OCI-LY3 (cell line): ENCODE data around the gene MED25.

ENCODE experiments used
- H2AFZ ChIP-seq: fragments of 200-600, 300-600 bp; shearing (Covaris generic); 2 replicates; pipeline ENCODE4 v1.6.0; 2014; ENCODE audit warnings: antibody characterized with exemption, low read depth, low read length
- H3K27ac ChIP-seq: fragments of 200-600, 300-600 bp; sonication (generic); 2 replicates; pipeline ENCODE4 v1.5.1; 2014; ENCODE audit warnings: mild to moderate bottlenecking, low read length, moderate library complexity, mixed read lengths
- H3K27me3 ChIP-seq: fragments of 200-600, 300-600 bp; sonication (generic); 2 replicates; pipeline ENCODE4 v1.6.1; 2014; ENCODE audit warnings: low read depth, low read length, mixed read lengths
- H3K36me3 ChIP-seq: fragments of 200-600, 300-600 bp; sonication (generic); replicated peaks from 2 replicates; pipeline ENCODE3; 2014; ENCODE audit warnings: low read depth, low read length, mixed read lengths
- H3K4me1 ChIP-seq: fragments of 300-600, 200-600 bp; sonication (generic); 2 replicates; pipeline ENCODE4 v1.6.1; 2014; ENCODE audit warnings: low read length, mixed read lengths
- H3K4me2 ChIP-seq: fragments of 200-600, 300-600 bp; sonication (generic); 2 replicates; pipeline ENCODE4 v1.6.1; 2014; ENCODE audit warnings: low read length, mixed read lengths
- H3K4me3 ChIP-seq: fragments of 300-600, 200-600 bp; sonication (generic); 2 replicates; pipeline ENCODE4 v1.5.1; 2014; ENCODE audit warnings: antibody characterized with exemption, mild to moderate bottlenecking, low read length, moderate library complexity
- H3K79me2 ChIP-seq: fragments of 300-600, 200-600 bp; shearing (Covaris generic); 2 replicates; pipeline ENCODE4 v1.6.1; 2014; ENCODE audit warnings: mild to moderate bottlenecking, low read length, mixed read lengths
- H3K9ac ChIP-seq: fragments of 300-600, 200-600 bp; shearing (Covaris generic); 2 replicates; pipeline ENCODE4 v1.6.0; 2014; ENCODE audit warnings: mild to moderate bottlenecking, low read length, moderate library complexity
- H3K9me3 ChIP-seq: fragments of 200-600, 300-600 bp; shearing (Covaris generic); 2 replicates; pipeline ENCODE4 v1.6.1; 2014; ENCODE audit warnings: low read length, mixed read lengths; ENCODE audit not compliant: insufficient read depth
- H4K20me1 ChIP-seq: fragments of 200-600, 300-600 bp; sonication (generic); 2 replicates; pipeline ENCODE4 v1.6.1; 2016; ENCODE audit warnings: low read length, mixed read lengths; ENCODE audit not compliant: insufficient read depth
- EZH2phosphoT487 ChIP-seq: fragments of 200-600 bp; shearing (Covaris generic); IDR thresholded peaks from 2 replicates; pipeline ENCODE4 v1.6.1; 2018; ENCODE audit warnings: antibody characterized with exemption, mixed run types, low read depth
- TF ChIP-seq, protein P1 (sequence below): fragments of 200-600, 300-600 bp; sonication (generic); IDR thresholded peaks from 2 replicates; pipeline ENCODE4 v1.5.1; 2014; ENCODE audit warnings: antibody characterized with exemption, low read length, low read depth

Gene MED25

GRCh38 chr19:49773663-49774350 lies 44.3 kb upstream of the MED25 start:
- Histone ChIP-seq H3K79me2 (peaks cover 19% of the 10 kb centered on the region; the same call in 1 of the 2 replicates), H3K4me1 (no peaks in the 10 kb centered on the region), H3K27me3 (no peaks in the 10 kb centered on the region), H3K4me2 (no peak overlapping the region), H4K20me1 (peaks cover 3% of the 10 kb centered on the region; the same call in 1 of the 2 replicates), H3K9me3 (no peaks in the 10 kb centered on the region), H2AFZ (no peak overlapping the region), H3K27ac (no peak overlapping the region), H3K9ac (no peak overlapping the region), H3K4me3 (no peak overlapping the region), H3K36me3 (no peaks in the 10 kb centered on the region)
- TF ChIP-seq, protein P1, sequence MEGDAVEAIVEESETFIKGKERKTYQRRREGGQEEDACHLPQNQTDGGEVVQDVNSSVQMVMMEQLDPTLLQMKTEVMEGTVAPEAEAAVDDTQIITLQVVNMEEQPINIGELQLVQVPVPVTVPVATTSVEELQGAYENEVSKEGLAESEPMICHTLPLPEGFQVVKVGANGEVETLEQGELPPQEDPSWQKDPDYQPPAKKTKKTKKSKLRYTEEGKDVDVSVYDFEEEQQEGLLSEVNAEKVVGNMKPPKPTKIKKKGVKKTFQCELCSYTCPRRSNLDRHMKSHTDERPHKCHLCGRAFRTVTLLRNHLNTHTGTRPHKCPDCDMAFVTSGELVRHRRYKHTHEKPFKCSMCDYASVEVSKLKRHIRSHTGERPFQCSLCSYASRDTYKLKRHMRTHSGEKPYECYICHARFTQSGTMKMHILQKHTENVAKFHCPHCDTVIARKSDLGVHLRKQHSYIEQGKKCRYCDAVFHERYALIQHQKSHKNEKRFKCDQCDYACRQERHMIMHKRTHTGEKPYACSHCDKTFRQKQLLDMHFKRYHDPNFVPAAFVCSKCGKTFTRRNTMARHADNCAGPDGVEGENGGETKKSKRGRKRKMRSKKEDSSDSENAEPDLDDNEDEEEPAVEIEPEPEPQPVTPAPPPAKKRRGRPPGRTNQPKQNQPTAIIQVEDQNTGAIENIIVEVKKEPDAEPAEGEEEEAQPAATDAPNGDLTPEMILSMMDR: no peak
- TF ChIP-seq EZH2phosphoT487: no peak

GRCh38 chr19:49774969-49775368 lies 43.1 kb upstream of the MED25 start:
- Histone ChIP-seq H4K20me1 (peaks cover 3% of the 10 kb centered on the region; the same call in 1 of the 2 replicates), H3K79me2 (peaks cover 12% of the 10 kb centered on the region; the same call in 1 of the 2 replicates), H2AFZ (no peak overlapping the region), H3K9me3 (no peaks in the 10 kb centered on the region), H3K27me3 (no peaks in the 10 kb centered on the region), H3K9ac (no peak overlapping the region), H3K27ac (no peak overlapping the region), H3K4me2 (no peak overlapping the region), H3K4me3 (no peak overlapping the region), H3K36me3 (no peaks in the 10 kb centered on the region), H3K4me1 (peaks cover 6% of the 10 kb centered on the region)
- TF ChIP-seq EZH2phosphoT487: no peak
- TF ChIP-seq, protein P1: no peak

GRCh38 chr19:49775742-49776370 lies 42.2 kb upstream of the MED25 start:
- TF ChIP-seq EZH2phosphoT487: no peak
- TF ChIP-seq, protein P1: no peak

DNA sequence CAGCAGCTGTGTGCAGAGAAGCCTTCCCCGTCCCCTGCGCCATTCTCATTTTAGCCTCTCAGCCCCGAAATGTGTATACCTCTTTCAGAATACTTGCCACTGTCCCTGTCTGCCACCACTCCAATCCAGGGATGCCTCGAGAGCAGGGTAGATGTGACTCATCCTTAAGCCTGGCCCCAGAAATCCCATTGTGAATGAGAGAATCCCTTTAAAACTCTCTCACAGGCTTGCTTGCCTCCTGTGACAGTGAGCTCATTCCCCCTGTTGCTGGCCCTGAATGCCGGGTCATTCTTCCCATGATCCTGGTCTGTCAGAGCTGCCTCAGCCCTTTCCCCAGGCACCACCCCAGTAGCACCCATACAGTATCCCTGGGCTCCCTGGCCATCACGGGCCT lies 41.7 kb upstream of the MED25 start:
- Histone ChIP-seq H3K9ac (no peak overlapping the region), H3K4me2 (no peak overlapping the region), H3K4me1 (peaks cover 16% of the 10 kb centered on the region), H3K9me3 (no peaks in the 10 kb centered on the region), H3K36me3 (no peaks in the 10 kb centered on the region), H3K27me3 (no peaks in the 10 kb centered on the region), H3K27ac (no peak overlapping the region), H3K79me2 (peaks cover 7% of the 10 kb centered on the region; the same call in 1 of the 2 replicates), H3K4me3 (no peak overlapping the region), H2AFZ (no peak overlapping the region), H4K20me1 (peaks cover 3% of the 10 kb centered on the region; the same call in 1 of the 2 replicates)
- no peak for TF ChIP-seq EZH2phosphoT487
- TF ChIP-seq, protein P1: no peak

More at GRCh38 chr19:49775742-49776370, 42.2 kb upstream of the MED25 start:
- no peaks in the 10 kb centered on the region for H3K27me3 ChIP-seq
- H4K20me1 ChIP-seq: peaks cover 3% of the 10 kb centered on the region; the same call in 1 of the 2 replicates
- no peak overlapping the region for H3K9ac ChIP-seq
- H2AFZ ChIP-seq: no peak overlapping the region
- peaks cover 7% of the 10 kb centered on the region; the same call in 1 of the 2 replicates for H3K79me2 ChIP-seq
- H3K4me3 ChIP-seq: no peak overlapping the region
- no peaks in the 10 kb centered on the region for H3K36me3 ChIP-seq
- no peak overlapping the region for H3K27ac ChIP-seq
- no peaks in the 10 kb centered on the region for H3K9me3 ChIP-seq
- H3K4me2 ChIP-seq: no peak overlapping the region
- peaks cover 15% of the 10 kb centered on the region for H3K4me1 ChIP-seq
